GM19099 (cell line): ENCODE data around the gene SLC39A9.

Experiments used
- POLR2A ChIP-seq: IDR thresholded peaks from 3 replicates; pipeline ENCODE4 v1.6.1; 2011; ENCODE audit warnings: low read depth; ENCODE audit not compliant: insufficient read length; ENCODE audit errors: extremely low read depth

Gene SLC39A9

DNA sequence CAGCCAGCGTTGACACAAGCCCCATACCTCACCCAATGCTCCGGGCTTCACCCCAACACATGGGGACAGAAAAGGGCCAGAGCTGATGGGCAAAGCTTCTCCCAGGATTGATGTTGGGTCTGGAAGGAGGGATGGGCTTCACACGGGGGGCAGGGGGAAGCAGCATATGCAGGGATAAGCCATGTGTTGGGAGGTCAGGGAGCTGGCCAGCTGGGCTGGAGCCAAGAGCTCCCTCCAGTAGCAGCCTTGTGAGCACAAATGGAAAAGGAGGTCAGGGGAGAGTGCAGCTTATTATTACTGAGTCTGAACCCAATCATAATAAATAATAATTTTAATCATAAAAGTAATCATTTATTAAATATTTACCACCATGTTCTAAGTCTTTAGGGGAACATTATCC, 95.3 kb downstream of the SLC39A9 start:
- TF ChIP-seq POLR2A: no peak

- no peak for TF ChIP-seq POLR2A
These were observed 96.9 kb downstream of the SLC39A9 start for GRCh38 chr14:69495341-69495921.

DNA sequence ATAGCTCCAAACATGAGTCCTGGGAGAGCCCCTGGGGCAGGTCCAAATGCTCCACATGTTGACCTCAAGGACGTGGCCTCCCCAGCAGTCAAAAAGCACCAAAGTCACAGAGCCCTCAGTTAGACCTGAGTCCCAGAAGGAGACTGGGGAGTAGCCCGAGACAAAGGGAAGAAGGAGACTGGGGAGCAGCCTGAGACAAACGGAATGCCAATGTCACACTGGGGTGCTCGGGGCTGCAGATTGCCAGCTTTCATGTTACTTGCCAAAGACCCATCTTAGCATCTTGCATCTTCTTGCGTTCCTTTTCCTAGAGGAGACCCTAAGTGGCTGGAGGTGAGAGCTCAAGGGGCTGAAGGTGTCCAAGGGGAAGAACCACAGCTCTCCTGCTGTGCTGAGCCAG, 100.9 kb downstream of the SLC39A9 start:
- no peak for TF ChIP-seq POLR2A

GRCh38 chr14:69500096-69500495, 101.6 kb downstream of the SLC39A9 start:
- no peak for TF ChIP-seq POLR2A

DNA sequence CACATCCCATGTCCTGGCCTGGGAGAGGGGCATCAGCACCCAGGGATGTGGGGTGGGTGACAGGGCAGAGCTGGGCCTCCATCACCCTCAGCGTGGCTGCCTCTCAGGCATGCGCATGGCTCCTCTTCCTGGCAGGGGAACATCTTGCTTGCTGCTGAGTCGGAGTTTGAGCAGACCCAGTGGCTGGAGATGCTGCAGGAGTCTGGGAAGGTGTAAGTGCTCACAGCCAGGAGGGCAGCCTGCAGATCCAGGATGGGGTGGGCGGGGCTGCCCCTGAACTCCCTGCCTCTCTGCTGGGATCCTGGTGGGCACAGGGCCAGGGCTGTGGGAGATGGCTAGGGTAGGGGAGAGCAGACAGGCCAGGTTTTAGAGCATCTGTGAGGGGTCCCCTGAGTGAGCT, 102.2 kb downstream of the SLC39A9 start:
- TF ChIP-seq POLR2A: no peak

DNA sequence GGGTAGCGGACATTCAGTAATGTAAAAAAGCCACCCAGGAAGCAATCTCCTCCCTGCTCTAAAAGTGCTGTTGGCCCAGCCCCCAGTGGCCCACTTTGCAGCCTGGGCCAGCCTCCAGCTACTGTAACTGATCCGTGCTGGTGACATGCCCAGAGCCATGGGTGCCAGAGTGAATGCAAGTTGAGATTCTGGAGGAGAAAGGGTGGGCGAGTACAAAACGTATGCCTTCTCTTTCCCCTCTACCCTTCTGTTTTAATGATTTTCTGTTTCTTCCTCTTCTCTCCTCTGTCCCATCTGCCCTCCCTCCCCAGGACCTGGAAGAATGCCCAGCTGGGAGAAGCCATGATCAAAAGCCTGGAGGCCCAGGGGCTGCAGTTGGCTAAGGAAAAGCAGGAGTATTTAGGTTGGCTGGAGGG, 102.9 kb downstream of the SLC39A9 start:
- TF ChIP-seq POLR2A: no peak

- TF ChIP-seq POLR2A: no peak
These were observed 106.3 kb downstream of the SLC39A9 start for GRCh38 chr14:69504775-69505174.

DNA sequence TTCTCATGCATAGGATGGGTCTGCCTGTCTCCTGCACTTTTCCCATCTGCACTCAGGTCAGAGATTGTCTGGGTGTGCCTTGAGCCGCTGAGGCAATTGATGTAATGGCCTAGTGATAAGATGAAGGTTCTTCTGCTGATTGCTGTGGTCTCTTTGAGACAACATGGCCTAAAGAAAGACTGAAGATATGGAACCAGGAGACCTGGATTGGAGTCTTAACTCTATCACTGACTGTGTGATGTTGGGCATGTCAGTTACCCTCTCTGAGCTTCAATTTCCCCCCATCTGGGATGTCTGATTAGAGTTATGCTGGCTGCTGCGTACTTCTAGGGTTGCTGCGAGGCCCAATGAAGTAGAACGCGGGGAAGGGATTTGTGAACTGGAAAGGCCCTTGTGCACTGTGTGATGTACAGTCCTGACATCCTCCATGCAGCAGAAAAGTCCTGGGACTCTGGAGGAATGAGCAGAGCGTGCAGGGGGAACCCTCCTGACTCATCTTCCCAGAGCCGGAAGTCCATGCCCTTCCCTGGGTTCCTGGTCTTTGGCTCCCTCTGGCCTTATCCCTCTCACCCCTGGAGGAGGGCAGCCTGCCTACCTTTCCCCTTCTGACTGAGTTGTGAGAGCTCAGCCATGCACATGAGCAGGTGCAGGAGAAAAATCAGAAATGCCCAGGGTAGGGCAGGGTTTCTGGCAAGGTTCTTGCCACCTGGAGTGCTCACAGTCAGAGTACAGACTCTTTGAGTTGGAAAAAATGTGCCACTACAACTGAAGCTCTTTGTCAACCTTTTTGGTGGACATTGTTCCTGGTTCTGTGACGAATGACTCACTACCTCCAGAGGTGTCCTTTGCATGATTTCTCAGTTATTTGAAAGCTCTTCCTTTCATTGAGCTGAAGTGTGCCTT, 107.1 kb downstream of the SLC39A9 start:
- no peak for TF ChIP-seq POLR2A

GRCh38 chr14:69506241-69506595, 107.7 kb downstream of the SLC39A9 start:
- no peak for TF ChIP-seq POLR2A
